DMS153 treated with DMSO at 0.1 percent for 48 hours (cell line): ENCODE data around the gene MRO.
"Not testable (repeated sequence)": the region's sequence is repeated elsewhere in the genome, so short reads cannot be mapped to it uniquely, and the experiment has no call there.

Experiments
- DNase-seq: peaks from one replicate; lab custom pipeline; 2025; ENCODE audit not compliant: unreplicated experiment; lab: John Stamatoyannopoulos, UW

Gene MRO

DNA sequence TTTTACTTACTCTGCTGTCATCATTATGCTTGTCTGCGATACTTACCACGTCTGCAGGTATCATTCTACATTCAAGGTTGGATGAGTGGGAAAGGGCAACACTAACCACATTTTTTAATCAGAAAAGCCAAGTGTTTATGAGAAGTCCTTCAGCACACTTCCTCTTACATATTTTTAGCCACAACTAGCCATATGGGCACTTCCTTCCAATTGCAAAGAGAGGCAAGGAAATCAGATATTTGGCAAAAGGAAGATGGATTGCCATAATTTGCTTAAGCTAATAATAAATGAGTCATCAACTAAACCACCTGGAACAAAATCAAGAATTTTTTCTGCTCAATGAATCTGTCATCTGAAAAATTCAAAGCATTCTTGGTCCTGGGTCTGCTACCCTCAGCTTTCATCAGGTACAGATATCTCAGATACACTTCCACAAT lies 16.7 kb upstream of the MRO start:
- DNase-seq, result no peak

DNA sequence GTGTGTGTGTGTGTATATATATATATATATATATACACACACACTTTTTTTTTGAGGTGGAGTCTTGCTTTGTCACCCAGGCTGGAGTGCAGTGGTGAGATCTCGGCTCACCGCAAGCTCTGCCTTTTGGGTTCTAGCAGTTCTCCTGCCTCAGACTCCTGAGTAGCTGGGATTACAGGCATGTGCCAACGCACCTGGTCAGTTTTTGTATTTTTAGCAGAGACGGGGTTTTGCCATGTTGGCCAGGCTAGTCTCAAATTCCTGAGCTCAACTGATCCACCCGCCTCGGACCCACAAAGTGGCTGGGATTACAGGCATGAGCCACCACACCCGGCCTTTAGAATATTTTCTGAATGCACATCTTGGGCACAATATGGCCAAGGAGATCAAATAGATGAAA lies 13.7 kb upstream of the MRO start:
- not testable (repeated sequence) for DNase-seq

DNA sequence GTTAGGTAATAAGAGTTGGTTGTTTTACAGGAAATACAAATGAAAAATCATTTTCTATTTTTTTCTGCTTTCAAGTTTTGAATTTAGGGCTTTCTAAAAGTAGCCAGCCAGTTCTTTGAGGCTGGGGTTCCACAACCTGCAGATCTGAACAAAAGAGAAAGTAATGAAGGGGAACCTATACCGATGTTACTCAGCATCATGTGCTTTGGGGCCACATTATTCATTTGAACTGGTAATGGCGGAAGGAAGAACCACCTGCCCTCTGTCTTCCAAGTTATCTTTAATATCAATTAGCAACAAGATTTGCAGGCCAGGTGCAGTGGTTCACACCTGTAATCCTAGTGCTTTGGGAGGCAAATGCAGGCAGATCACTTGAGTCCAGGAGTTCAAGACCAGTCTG lies 12.9 kb upstream of the MRO start:
- no peak for DNase-seq

DNA sequence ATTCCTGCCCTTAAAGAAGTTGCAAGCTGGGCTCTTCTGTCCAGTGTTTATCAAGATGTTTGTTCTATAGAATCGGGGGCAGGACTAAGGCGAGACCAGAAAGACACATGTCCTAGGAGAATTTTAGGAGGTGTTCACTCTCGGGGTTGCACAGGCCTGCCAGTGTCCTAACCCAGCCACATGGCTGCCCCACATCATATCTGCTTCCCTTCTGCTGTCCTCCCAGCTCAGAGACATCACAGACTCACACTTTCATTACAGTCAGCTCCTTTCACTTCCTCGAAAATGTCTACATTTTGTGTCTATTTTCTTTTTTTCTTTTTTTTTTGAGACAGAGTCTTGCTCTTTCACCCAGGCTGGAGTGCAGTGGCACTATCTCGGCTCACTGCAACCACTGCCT lies 10.7 kb upstream of the MRO start:
- no peak for DNase-seq

DNA sequence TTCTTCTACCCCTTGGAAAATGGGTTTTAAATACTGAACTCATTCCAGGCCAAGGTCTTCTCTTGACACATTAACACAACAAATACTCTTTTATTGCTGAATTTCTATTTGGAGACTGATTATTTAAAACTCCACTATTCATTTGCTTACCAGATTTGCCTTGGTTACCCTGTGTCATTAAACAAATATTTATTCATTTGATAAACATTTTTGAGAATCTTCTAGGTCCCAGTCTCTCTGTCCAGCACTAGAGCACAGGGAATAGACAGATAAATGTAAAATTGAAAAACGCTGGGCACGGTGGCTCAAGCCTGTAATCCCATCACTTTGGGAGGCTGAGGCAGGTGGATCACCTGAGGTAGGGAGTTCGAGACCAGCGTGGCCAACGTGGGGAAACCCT lies 9.8 kb upstream of the MRO start:
- no peak for DNase-seq

DNA sequence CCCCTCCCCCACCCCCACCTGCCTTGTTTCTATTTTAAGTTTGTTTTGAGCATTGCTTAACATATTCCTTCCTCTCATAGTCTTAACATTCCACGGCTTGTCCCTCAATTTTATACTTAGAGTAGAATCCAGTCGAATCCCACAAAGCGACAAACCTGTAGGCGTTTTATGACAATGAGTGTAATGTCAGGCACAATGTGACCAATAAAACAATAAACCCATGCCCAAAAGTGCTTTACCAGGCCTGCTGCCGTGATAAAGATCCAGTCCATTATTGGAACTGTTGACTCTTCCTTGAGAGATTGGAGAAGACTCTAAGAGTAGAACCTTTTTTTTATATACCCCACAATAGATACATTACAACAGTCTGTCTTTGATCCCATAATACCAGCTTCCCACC lies 6.2 kb upstream of the MRO start:
- no peak for DNase-seq

DNA sequence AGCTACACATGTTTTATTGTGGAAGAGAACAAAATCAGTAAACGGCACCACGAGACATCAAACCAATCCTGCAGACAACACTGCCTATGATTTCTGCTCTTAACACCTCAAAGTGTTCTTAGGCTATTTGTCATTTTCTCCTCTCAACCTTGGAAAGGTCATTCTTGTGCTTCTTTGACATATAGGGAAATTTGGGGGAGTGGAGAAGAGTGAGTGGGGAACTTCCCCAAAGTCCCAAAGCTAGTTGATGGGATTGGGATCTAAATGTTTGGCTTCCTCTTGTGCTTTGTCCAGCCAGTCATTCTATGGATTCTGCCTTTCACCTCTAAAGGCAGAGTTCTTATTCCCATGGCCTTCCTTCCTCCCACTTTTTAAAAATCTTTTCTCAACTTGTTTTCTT lies 5.8 kb upstream of the MRO start:
- no peak for DNase-seq

DNA sequence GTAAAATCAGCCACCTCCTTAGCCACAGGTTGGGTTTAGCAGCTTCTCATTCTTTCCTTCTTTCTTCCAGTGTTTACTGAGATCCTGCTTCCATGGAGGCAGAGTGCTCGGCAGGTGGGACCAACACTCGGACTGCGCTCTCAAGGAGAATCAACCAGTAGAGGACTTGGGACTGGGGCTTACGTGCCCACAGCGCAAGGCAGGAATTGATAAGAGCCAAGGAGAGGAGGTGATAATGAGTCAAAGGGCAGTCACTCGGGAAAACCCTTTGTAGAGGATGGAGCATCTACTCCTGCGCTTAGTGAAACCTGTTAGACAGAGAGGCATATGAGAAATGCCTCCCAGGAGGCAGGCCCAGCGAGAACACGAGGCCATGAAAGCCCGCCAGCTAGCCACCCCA lies 2.9 kb upstream of the MRO start:
- DNase-seq, result no peak

DNA sequence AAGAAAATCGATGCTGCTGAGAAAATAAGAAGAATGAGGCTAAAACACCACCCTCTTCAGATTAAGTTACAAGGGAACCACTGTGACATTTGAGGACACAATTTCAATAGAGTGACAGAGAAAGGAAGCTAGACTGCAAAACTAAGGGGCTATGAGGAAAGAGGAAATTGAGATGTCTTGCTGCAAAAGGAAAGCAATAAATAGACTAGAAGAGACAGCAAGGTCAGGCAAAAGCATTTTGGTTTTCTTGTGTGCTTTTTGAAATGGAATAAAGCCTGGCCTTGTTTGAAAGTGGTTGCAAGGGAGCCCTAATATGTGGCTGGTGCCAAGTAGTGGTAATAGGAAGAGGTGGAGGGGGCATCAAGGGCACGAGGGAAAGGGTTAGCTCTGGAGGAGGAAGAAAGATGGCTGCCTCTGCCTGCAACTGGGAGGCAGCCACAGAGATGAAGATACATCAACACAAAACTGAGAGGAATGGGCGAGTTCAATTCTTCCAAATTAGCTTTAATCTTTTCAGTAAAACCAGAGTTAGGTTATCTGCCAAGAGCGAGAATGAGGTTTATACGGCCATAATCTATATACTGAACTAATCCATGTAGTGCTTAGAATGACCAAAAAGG lies 1.2 kb upstream of the MRO start:
- no peak for DNase-seq

DNA sequence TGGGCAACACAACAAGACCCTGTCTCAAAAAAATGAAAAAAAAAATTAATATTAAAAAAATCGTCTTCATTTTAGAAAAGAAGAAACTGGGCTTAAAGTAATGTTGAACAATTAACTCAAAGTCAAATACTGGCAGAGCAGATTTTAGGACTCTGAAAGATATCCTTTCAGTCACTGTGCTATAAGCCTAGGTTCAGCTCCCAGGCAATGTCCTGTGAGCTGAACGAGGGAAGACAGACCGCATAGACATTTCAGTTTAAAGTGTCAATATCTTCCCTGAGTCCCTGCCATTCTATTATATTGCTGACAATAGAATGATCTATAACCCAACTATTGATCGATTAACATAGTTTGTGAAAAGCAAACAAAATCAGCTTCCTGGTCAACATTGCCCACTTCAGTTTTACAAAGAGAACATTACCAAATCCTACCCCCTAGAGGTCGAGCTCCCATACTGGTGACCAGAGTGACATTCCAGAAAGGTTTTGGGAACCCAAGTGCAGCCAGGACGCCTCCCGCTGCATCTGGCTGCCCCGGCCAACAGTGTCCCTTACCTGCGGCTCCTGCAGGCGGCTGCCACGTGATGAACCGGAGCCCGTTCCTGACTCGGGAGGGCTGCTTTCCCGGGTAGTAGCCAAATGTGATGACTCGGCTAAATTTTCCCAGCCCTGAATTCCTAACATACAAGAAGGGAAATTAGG lies 639 bp downstream of the MRO start:
- peak; percentile 30 for DNase-seq

DNA sequence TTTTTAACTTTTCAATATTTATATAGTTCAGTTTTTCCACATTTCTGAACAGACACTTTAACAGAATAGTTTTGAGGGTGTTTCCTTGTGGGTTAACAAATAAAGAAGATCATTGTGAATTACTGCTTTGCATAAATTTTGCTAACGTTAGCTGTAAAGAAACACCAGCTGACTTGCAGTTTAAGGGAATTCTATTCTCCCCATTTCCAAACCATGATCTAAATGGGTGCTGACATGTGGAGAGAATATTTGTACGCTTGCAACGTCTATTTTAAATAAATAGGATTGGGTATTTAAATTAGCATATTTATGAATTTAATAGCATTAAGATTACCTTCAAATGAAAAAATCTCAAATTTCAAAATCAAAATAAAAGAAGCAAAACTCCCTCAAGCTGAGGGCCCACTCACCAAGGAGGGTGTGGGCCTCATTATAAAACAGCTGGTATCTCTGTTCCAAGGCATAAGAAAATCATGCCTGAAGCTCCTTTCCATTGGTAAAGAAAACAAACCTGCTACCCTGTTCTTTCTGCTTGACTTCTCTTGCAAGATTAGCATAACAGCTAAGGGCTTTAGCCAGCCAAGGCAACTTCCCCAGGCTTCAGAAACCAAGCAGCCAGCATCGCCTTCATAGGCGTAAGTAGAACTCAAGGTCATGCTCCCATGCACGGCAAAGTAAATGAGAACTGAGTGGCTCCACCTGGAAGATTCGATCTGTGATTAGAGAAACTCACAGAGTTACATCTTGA lies 3.2 kb downstream of the MRO start:
- no peak for DNase-seq

DNA sequence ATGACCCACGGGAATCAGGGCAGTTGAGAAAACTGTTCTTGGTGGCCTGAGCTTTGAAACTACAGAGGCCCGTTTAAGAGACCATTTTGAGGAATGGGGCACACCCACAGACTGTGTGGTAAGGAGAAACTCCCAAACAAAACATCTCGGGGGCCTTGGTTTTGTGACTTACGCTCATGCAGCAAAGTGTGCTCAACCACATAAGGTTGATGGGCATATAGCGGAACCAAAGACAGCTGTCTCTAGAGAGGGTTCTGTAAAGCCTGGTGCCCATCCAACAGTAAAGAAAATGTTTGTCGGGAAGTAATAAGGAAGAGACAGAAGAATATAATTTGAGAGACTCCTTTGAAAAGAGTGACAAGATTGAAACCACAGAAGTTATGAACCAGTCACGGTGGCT lies 5.4 kb downstream of the MRO start:
- DNase-seq, result no peak

DNA sequence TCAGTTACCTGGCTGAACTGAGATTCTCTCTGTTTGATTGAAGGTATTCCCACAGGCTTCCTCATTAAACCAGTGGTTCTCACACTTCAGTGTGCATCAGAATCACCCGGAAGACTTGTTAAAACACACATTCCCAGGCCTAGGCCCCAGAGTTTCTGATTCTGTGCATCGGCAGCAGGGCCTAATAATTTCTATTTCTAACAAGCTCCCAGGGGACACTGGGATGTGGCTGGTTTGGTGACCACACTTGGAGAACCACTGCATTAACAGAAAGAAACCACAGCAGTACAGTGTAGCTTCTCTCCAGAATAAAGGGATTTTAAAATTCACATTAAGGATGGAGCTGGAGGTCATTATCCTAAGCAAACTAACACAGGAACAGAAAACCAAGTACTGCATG lies 6.5 kb downstream of the MRO start:
- DNase-seq, result no peak

DNA sequence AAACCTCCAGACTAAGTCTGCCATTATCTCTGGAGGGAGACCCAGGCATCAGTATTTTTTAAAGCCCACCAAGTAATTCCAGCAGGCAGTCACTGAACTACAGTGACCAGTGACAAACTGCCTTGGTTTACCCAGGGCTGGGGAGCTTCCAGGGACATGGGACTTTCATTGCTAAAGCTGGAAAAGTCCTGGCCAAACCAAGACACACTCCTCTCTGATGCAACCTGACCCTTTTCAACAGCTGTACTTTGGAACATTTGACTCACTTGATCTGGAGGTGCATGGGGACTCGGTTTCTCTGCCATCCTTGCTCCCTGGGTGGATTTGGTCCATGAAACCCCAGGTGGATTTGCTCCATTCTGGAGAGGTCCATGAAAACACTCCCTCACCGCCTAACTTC lies 7.0 kb downstream of the MRO start:
- DNase-seq, result no peak

DNA sequence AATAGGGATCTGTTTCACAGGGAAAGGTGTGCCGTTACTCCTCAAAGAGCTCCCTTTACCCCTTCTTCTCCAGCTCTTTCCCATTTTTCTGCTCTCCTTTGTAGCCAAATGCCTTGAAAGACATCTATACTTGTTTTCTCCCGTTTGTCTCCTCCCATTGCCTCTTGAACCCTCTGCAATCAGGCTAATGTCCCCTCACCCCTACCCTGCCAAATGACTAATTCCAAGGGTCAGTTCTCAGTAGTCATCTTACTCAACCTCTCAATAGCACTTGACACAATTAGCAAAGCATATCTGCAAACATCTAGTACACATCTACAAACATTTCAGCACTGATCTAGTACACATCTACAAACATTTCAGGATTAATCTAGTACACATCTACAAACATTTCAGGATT lies 12.6 kb downstream of the MRO start:
- no peak for DNase-seq

DNA sequence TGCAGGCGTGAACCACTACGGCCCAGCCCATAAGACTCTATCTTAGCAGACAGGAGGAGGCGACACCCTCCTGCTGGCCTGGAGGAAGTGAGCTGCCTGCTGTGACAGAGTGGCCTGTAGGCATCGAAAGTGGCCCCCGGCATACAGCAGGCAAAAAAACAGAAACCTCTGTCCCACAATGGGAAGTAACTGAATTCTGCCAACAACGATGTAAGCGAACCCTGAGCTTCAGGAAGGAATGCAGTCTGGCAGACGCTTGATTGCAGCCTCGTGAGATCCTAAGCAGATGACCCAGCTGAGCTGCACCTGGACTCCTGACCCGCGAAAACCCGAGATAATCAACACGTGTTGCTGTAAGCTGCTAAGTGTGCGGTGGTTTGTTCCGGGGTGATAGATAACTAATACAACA lies 13.6 kb downstream of the MRO start:
- no peak for DNase-seq

DNA sequence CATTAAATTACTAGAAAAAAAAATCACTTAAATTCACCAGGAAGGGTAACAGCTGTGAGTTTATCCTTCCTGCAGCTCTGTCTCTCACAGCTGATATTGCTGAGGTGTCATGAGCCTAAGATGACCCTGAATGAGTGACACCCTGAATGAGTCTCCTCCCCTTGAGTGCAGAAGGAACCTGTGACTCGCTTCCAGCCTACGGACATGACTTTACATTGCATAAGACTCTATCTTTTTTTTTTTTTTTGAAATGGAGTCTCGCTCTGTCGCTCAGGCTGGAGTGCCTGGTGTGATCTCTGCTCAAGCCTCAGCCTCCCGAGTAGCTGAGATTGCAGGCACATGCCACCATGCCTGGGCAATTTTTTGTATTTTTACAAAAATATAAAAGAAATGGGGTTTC lies 14.1 kb downstream of the MRO start:
- no peak for DNase-seq

DNA sequence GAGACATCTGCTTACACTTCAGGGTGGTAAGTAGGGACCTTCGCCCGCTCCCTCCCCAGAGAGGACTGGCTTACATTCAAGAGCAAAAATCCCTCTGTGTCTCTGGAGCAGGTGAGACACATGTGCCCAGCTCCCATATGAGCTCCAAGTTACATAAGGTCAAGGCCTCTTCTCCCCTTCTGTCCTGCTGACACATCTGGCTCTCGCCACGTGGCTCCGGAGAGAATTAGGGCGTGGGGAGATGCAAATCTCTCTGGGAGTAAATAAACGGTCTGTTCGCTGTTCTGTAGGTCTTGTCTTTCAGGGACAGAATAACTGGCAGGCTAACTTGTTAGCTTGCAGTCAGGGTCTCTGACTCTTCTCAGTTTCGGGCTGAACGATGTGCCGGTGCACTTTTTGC lies 16.2 kb downstream of the MRO start:
- DNase-seq, result no peak

DNA sequence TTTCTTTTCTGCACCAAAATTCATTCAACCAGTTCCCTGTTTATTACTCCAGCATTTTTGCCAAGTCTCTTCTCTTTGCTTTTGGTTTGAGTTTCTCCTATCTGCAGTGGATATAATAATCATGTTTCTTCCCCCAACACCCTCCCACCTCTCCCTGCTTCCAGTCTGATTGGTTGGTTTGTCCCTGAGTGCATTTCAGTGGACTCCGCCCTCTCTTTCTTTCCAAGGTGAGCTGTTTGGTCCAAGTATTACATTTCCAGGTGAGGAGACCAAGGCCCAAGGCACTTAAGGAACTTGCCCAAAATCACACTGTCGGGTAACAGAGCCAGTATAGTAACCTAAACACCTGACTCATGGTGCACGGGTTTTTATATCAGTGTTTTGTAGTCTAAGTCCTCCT lies 17.7 kb downstream of the MRO start:
- DNase-seq, result no peak

DNA sequence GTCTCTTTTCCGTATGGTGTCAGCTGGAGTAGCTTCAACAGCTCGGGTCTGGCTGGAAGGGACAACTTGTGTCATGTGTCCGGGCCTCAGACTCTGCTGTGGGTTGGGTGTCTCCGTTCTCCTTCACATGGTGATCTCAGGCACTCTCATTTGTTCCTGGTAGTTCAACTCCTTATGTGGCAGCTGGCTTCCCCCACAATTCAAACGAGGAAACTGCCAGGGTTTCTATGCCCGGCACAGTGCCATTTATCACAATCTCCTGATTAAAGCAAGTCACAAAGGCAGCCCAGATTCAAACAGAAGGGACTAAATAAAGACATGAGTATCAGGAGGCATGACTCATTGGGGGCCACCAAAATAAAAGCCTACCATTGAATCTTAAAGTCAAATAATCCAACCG lies 22.7 kb downstream of the MRO start:
- DNase-seq, result no peak

DNA sequence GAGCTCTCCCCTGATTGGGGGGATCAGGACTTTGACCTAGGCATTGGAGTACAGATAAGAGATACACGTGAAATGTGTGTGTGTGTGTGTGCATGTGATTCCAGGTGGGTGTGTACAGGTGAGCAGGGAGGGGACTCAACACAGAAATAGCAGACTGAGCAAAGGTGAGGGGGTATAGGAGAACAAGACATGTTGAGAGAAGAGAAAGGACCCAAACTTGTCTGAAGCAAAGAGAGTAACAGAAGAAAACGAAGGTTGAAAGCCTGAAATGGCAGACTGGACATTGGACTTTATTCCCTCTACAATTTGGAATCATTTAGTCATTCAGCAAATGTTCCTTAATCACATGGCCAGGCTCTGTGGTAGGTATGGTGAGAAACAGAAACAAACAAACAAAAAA lies 23.3 kb downstream of the MRO start:
- no peak for DNase-seq
